ENCODE data around the gene CYP19A1. TPM values are rescaled to one million over a fixed set of nuclear protein-coding genes. Genes with fewer than 3 reads are reported as not detected.
"Not testable (repeated sequence)": the region's sequence is repeated elsewhere in the genome, so short reads cannot be mapped to it uniquely, and the experiment has no call there.

Gene CYP19A1
- polyA plus RNA-seq, 1 donor, result 8.3 TPM

DNA sequence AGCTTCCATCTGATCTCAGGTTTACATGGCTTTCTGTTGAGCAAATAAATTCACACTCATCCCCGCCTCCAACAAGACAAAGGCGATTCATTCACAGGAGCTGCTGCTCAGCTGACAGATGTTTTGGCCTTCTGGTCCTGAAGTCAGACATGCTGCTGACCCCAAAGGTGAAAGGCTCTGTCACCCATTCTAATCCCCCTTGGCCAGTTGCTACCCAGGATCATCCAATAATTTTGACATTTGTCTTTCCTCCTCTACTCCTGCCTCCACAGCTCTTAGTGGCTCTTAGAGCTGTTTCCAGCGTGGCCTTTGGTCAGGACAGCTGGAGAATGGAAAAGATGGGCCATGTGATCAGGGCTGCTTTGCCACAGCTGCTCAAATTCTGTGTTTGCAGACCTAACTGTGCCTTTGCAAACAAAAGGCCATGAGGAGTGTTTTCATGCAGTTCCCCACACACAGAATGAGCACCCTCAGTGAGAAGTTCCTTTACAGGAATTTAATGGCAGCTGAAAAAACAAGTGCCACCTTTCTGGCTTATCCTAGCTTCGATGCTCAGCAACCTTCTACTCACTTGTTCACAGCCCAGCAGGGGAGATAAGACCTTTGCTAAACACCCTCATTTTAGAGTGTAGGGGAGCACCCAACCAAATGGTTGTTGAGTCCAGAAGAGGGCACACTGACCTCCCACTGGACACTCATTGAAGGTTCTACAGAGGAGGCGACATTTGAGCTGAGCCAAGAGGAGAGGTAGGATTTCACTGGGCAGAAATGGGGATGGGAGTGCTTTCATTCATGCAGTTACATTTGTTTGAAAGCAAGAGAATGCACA is 39.0 kb downstream of the CYP19A1 start:
- Histone ChIP-seq H3K27me3 (ENCODE audit: control insufficient read depth, insufficient read depth, low read length) (no peaks in the 10 kb centered on the region), H3K27ac (ENCODE audit: low read length) (no peak overlapping the region), H3K4me1 (ENCODE audit: control insufficient read depth, insufficient read depth, low read length) (peaks cover 14% of the 10 kb centered on the region), H3K36me3 (ENCODE audit: control insufficient read depth, insufficient read depth, low read length) (no peaks in the 10 kb centered on the region), H3K4me3 (ENCODE audit: low read length) (no peak overlapping the region), H3K9me3 (ENCODE audit: control insufficient read depth, low read depth, low read length) (no peaks in the 10 kb centered on the region)
- DNase-seq, result peak in 1 of 2 donors; percentile 55
- no CpG with 5 or more reads among the region's 5 CpGs for WGBS (ENCODE audit: insufficient coverage, low lambda C conversion rate)

DNA sequence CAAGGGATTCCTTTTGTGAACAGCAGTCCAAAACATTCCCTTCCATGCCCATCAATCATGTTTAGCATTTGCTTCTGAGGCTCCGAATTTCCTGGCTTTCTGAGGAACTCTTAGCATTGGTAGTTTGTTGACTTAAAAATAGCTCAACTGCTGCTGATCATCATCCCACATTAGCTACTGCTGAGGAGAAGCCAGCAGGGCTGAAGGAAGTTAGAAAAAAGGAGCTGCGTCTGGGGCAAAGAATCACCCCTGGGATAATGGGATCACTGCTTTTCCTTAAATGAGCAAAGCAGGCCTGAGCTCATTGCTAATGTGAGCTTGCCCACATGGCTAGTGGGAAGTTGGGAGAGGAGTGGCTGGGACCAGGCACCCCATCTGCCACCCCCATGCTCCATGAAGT is 39.8 kb downstream of the CYP19A1 start:
- Histone ChIP-seq H3K9me3 (ENCODE audit: control insufficient read depth, low read depth, low read length) (peaks cover 3% of the 10 kb centered on the region), H3K4me1 (ENCODE audit: control insufficient read depth, insufficient read depth, low read length) (peaks cover 7% of the 10 kb centered on the region), H3K27me3 (ENCODE audit: control insufficient read depth, insufficient read depth, low read length) (no peaks in the 10 kb centered on the region), H3K27ac (ENCODE audit: low read length) (no peak overlapping the region), H3K4me3 (ENCODE audit: low read length) (no peak overlapping the region), H3K36me3 (ENCODE audit: control insufficient read depth, insufficient read depth, low read length) (no peaks in the 10 kb centered on the region)
- 80% methylated on average over 1 of the region's 2 CpGs for WGBS (ENCODE audit: insufficient coverage, low lambda C conversion rate)
- no peak for DNase-seq

DNA sequence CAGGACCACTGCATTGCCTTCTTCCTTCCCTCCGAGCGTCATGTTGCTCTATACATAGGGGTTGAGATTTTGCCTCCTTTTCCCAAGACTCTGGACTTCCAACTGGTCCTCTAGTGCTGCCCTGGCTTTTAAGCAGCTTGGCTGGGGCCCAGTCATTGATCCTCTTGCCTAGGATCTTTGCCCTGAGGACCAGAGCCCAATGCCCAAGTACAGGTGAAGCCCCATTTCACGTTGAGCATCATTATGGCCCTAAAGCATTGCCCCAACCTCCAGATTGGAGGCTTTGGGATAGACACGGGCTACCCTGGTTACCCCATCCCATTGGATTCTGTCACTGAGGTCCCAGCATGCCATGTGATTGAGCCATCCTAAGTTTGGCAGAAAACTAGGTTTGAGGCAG is 47.7 kb downstream of the CYP19A1 start:
- H3K27ac ChIP-seq (ENCODE audit: low read length), result no peak overlapping the region
- no CpG with 5 or more reads among the region's 4 CpGs for WGBS (ENCODE audit: insufficient coverage, low lambda C conversion rate)

DNA sequence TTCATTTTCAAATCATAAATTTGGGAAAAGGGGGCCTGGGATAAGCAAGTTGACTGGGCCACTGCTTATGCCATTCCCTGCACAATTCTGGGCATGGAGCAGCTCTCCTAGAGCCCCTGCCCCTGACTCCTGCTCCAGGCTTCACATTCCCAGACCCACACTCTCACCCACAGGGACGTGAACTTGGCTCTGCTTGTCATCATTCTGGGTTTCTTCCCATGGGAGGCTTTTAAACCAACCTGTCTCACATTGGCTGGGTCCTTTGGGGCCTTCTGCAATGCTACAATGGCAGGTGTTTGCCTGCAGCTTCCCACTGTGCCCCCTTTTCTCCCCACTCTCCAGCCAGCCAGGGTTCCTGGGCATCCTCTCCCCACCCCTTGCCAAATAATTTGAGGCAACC is 49.1 kb downstream of the CYP19A1 start:
- Histone ChIP-seq H3K27ac (ENCODE audit: low read length) (no peak overlapping the region), H3K9me3 (ENCODE audit: control insufficient read depth, low read depth, low read length) (peaks cover 7% of the 10 kb centered on the region), H3K27me3 (ENCODE audit: control insufficient read depth, insufficient read depth, low read length) (no peaks in the 10 kb centered on the region), H3K4me3 (ENCODE audit: low read length) (no peak overlapping the region), H3K4me1 (ENCODE audit: control insufficient read depth, insufficient read depth, low read length) (peaks cover 20% of the 10 kb centered on the region), H3K36me3 (ENCODE audit: control insufficient read depth, insufficient read depth, low read length) (no peaks in the 10 kb centered on the region)
- no peak for DNase-seq
- WGBS (ENCODE audit: insufficient coverage, low lambda C conversion rate), result no CpG with 5 or more reads among the region's 1 CpG

More for the DNA sequence above, 47.7 kb downstream of the CYP19A1 start:
- no peaks in the 10 kb centered on the region for H3K27me3 ChIP-seq (ENCODE audit: control insufficient read depth, insufficient read depth, low read length)
- peaks cover 7% of the 10 kb centered on the region for H3K9me3 ChIP-seq (ENCODE audit: control insufficient read depth, low read depth, low read length)
- H3K4me3 ChIP-seq (ENCODE audit: low read length), result no peak overlapping the region
- peaks cover 20% of the 10 kb centered on the region for H3K4me1 ChIP-seq (ENCODE audit: control insufficient read depth, insufficient read depth, low read length)
- H3K36me3 ChIP-seq (ENCODE audit: control insufficient read depth, insufficient read depth, low read length), result no peaks in the 10 kb centered on the region
- DNase-seq, result no peak

DNA sequence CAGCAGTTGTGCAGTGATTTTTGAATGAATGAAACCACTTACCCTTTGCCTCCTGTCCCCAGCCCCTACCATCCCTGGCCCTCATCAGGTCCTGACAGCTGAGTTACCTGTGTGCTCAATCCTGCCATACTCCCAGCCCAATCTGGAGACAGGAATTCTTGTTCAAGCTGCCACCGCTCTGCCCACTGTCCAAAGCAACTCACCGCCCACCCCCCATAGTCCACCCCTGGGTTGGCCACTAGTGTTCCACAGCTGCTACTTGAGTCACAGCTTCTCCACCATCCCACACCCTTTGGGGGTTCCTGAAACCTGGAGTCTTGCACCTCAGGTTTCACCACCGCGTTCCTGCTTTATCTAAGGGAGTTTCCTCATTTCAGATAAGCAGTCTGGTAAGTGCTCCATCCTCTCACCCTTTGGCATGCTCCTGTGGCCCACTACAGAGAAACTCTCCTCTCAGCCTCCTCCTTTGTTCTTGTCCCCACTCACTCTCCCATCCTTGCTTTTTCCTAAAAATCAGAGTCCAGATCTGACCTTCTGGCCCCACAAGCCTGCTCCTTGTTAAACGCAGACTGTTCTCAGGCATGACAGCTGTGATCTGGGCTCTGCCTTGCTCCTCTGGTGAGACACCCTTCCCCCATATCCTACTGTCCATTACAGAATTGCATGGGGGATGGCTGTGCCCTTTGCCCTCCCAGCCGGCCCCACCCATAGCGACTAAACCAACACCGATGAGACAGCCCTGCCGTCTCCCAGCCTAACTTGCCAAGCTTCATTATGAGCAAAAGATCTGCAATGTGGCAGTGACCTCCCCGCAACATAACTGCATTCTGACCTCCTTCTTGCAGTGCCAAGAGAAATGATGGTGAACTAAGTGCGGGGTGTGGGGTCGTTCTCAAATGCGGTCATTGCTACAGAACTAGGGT is 50.0 kb downstream of the CYP19A1 start:
- DNase-seq, result peak; percentile 45 to 67
- peaks cover 2% of the 10 kb centered on the region for H3K9me3 ChIP-seq (ENCODE audit: control insufficient read depth, low read depth, low read length)
- WGBS (ENCODE audit: insufficient coverage, low lambda C conversion rate), result no CpG with 5 or more reads among the region's 13 CpGs

DNA sequence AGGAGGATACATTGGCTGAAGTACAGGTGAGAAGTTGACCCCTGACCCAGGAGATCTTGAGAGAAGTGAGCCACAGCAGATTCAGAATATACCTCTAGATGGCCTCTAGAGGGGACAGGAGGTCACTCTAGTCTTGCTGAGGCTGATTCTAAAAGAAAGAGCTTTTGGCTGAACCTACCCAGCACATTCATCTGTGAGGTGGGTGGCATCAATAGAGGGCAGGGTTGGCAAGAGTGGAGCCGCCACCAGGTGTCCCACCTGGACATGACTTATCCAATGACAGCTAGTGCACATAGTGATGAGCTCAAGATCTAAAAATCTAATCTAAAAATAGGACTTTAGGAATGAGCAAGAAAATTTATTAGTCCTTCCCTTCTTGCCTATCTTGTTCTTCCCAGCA is 51.6 kb downstream of the CYP19A1 start:
- H3K9me3 ChIP-seq (ENCODE audit: control insufficient read depth, low read depth, low read length), result no peaks in the 10 kb centered on the region
- peaks cover 20% of the 10 kb centered on the region for H3K4me1 ChIP-seq (ENCODE audit: control insufficient read depth, insufficient read depth, low read length)
- H3K4me3 ChIP-seq (ENCODE audit: low read length), result no peak overlapping the region
- WGBS (ENCODE audit: insufficient coverage, low lambda C conversion rate), result no CpG with 5 or more reads among the region's 1 CpG
- no peak overlapping the region for H3K27ac ChIP-seq (ENCODE audit: low read length)
- no peaks in the 10 kb centered on the region for H3K36me3 ChIP-seq (ENCODE audit: control insufficient read depth, insufficient read depth, low read length)
- H3K27me3 ChIP-seq (ENCODE audit: control insufficient read depth, insufficient read depth, low read length), result no peaks in the 10 kb centered on the region
- peak in 1 of 2 donors; percentile 24 for DNase-seq

More for the DNA sequence above, 50.0 kb downstream of the CYP19A1 start:
- H3K4me3 ChIP-seq (ENCODE audit: low read length), result no peak overlapping the region
- no peak overlapping the region for H3K27ac ChIP-seq (ENCODE audit: low read length)
- no peaks in the 10 kb centered on the region for H3K27me3 ChIP-seq (ENCODE audit: control insufficient read depth, insufficient read depth, low read length)
- H3K36me3 ChIP-seq (ENCODE audit: control insufficient read depth, insufficient read depth, low read length), result no peaks in the 10 kb centered on the region
- H3K4me1 ChIP-seq (ENCODE audit: control insufficient read depth, insufficient read depth, low read length), result peaks cover 20% of the 10 kb centered on the region

DNA sequence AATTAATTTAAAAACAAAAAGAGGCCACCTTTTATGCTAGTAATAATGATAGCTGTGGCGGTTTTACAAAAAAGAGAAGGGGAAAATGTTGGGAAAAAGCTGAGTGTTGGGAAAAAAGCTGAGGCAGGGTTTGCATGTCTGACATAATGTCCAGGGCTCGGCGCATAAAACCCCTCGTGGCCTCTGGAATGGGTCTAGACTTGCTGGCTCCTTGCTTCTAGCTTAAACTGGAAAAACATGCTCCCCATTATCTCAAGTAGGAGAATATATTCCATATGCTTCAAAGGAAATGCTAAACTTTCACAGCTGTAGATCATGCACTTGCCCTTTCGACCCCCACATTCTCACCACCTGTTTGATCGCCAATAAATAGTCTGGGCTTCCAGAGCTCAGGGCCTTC is 53.0 kb downstream of the CYP19A1 start:
- no peak overlapping the region for H3K27ac ChIP-seq (ENCODE audit: low read length)
- DNase-seq, result no peak
- H3K27me3 ChIP-seq (ENCODE audit: control insufficient read depth, insufficient read depth, low read length), result no peaks in the 10 kb centered on the region
- 92% methylated on average over 2 of the region's 6 CpGs for WGBS (ENCODE audit: insufficient coverage, low lambda C conversion rate)
- no peaks in the 10 kb centered on the region for H3K36me3 ChIP-seq (ENCODE audit: control insufficient read depth, insufficient read depth, low read length)
- no peak overlapping the region for H3K4me3 ChIP-seq (ENCODE audit: low read length)
- no peaks in the 10 kb centered on the region for H3K9me3 ChIP-seq (ENCODE audit: control insufficient read depth, low read depth, low read length)
- peaks cover 20% of the 10 kb centered on the region for H3K4me1 ChIP-seq (ENCODE audit: control insufficient read depth, insufficient read depth, low read length)

DNA sequence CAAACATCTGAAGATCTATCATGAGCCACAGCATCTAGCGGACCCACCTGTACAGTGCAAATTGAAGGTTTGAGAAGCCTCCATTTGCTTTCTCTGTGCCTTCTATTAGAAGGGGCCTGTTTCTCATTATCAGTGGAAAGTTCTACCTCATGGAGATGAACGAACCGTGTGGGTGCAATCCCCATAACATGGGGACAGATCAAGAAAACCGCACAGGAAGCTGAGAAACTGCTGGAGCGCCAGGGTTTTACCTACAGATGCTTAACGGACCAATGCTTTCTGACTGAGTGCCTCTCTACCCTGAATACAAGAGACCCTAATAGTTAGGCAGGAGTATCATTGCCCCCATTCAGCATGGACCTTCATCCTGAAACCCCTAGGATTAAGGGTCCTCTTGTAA is 53.5 kb downstream of the CYP19A1 start:
- no peaks in the 10 kb centered on the region for H3K36me3 ChIP-seq (ENCODE audit: control insufficient read depth, insufficient read depth, low read length)
- no peaks in the 10 kb centered on the region for H3K9me3 ChIP-seq (ENCODE audit: control insufficient read depth, low read depth, low read length)
- peaks cover 20% of the 10 kb centered on the region for H3K4me1 ChIP-seq (ENCODE audit: control insufficient read depth, insufficient read depth, low read length)
- no peak overlapping the region for H3K4me3 ChIP-seq (ENCODE audit: low read length)
- no CpG with 5 or more reads among the region's 6 CpGs for WGBS (ENCODE audit: insufficient coverage, low lambda C conversion rate)
- H3K27me3 ChIP-seq (ENCODE audit: control insufficient read depth, insufficient read depth, low read length), result no peaks in the 10 kb centered on the region
- DNase-seq, result no peak
- no peak overlapping the region for H3K27ac ChIP-seq (ENCODE audit: low read length)

DNA sequence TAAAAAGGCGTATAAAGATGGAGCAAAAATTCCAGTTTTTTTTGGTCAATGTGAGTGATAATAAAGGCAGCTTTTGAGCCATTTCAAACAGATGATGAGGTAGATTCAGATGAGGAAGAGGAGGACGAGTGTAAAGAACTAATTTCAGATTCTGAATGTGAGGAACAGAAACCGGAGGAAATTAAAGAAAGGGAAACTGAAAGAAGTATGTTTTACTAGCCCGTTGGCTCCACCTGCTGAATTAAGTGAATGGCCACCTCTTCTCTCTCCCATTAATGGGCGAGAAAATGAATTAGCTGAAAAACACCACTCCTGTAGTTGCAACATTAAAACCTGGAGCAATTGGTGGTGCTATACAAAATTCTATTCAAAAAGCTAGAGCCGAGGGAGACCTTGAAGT is 55.4 kb downstream of the CYP19A1 start:
- no peaks in the 10 kb centered on the region for H3K36me3 ChIP-seq (ENCODE audit: control insufficient read depth, insufficient read depth, low read length)
- no peak overlapping the region for H3K4me3 ChIP-seq (ENCODE audit: low read length)
- no peak overlapping the region for H3K27ac ChIP-seq (ENCODE audit: low read length)
- 84% methylated on average over 5 of the region's 6 CpGs for WGBS (ENCODE audit: insufficient coverage, low lambda C conversion rate)
- DNase-seq, result no peak
- no peaks in the 10 kb centered on the region for H3K27me3 ChIP-seq (ENCODE audit: control insufficient read depth, insufficient read depth, low read length)
- peaks cover 13% of the 10 kb centered on the region for H3K4me1 ChIP-seq (ENCODE audit: control insufficient read depth, insufficient read depth, low read length)
- no peaks in the 10 kb centered on the region for H3K9me3 ChIP-seq (ENCODE audit: control insufficient read depth, low read depth, low read length)

DNA sequence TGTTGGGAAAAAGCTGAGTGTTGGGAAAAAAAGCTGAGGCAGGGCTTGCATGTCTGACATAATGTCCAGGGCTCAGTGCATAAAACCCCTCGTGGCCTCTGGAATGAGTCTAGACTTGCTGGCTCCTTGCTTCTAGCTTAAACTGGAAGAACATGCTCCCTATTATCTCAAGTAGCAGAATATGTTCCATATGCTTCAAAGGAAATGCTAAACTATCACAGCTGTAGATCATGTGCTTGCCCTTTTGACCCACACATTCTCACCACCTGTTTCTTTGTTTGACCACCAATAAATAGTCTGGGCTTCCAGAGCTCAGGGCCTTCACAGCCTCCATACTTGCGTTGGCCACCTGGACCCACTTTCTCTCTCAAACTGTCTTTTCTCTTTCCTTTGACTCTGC is 56.2 kb downstream of the CYP19A1 start:
- H3K9me3 ChIP-seq (ENCODE audit: control insufficient read depth, low read depth, low read length); H3K27ac ChIP-seq (ENCODE audit: low read length); H3K36me3 ChIP-seq (ENCODE audit: control insufficient read depth, insufficient read depth, low read length); H3K27me3 ChIP-seq (ENCODE audit: control insufficient read depth, insufficient read depth, low read length); H3K4me3 ChIP-seq (ENCODE audit: low read length); H3K4me1 ChIP-seq (ENCODE audit: control insufficient read depth, insufficient read depth, low read length): not testable (repeated sequence)
- WGBS (ENCODE audit: insufficient coverage, low lambda C conversion rate), result no CpG with 5 or more reads among the region's 2 CpGs
- peak in 1 of 2 donors; percentile 32 for DNase-seq
